Trophoblast cell (in vitro differentiated cells and primary cell): ENCODE data around the gene CEP295NL.
"Not testable (repeated sequence)": the region's sequence is repeated elsewhere in the genome, so short reads cannot be mapped to it uniquely, and the experiment has no call there.

ENCODE experiments used
- DNase-seq, 2 donors: peaks; one replicate each; pipeline ENCODE4 v3.0.0-alpha.2; 2016
- H2AFZ ChIP-seq: 2 replicates; pipeline ENCODE4 v1.6.1; 2013; ENCODE audit warnings: low read length, moderate library complexity, mild to moderate bottlenecking; ENCODE audit not compliant: insufficient read depth, poor library complexity
- H2AK5ac ChIP-seq: 2 replicates; pipeline ENCODE4 v1.6.1; 2013; ENCODE audit warnings: mild to moderate bottlenecking, low read length
- H2BK120ac ChIP-seq: 2 replicates; pipeline ENCODE4 v1.6.1; 2013; ENCODE audit warnings: low read length, mild to moderate bottlenecking, moderate library complexity; ENCODE audit not compliant: insufficient read depth, poor library complexity
- H2BK12ac ChIP-seq: 2 replicates; pipeline ENCODE4 v1.6.1; 2013; ENCODE audit warnings: mild to moderate bottlenecking, low read length, moderate library complexity
- H2BK5ac ChIP-seq: 2 replicates; pipeline ENCODE4 v1.6.1; 2013; ENCODE audit warnings: low read length, low read depth, moderate library complexity, mild to moderate bottlenecking; ENCODE audit not compliant: poor library complexity
- H3K14ac ChIP-seq: 2 replicates; pipeline ENCODE4 v1.6.1; 2013; ENCODE audit warnings: mild to moderate bottlenecking, low read length
- H3K18ac ChIP-seq: 2 replicates; pipeline ENCODE4 v1.6.1; 2013; ENCODE audit warnings: mild to moderate bottlenecking, low read length
- H3K23ac ChIP-seq: 2 replicates; pipeline ENCODE4 v1.6.1; 2013; ENCODE audit warnings: low read length
- H3K27ac ChIP-seq: 2 replicates; pipeline ENCODE4 v1.5.1; 2013; ENCODE audit warnings: low read depth, mild to moderate bottlenecking, inconsistent platforms, low read length, moderate library complexity
- H3K27me3 ChIP-seq: 2 replicates; pipeline ENCODE4 v1.6.1; 2013; ENCODE audit warnings: inconsistent platforms, mild to moderate bottlenecking, low read length, moderate library complexity; ENCODE audit not compliant: insufficient read depth
- H3K36me3 ChIP-seq, 2 experiments: 1 replicate in 1 of 2; 2 replicates in 1 of 2; pipeline ENCODE4 v1.6.1; 2013; ENCODE audit warnings: low read length in 2 of 2, mild to moderate bottlenecking in 2 of 2, moderate library complexity in 1 of 2; ENCODE audit not compliant: insufficient read depth in 2 of 2, control insufficient read depth in 1 of 2
- H3K4ac ChIP-seq: 2 replicates; pipeline ENCODE4 v1.6.1; 2013; ENCODE audit warnings: low read depth, mild to moderate bottlenecking, low read length, moderate library complexity
- H3K4me1 ChIP-seq, 2 experiments: 1 replicate in 1 of 2; 2 replicates in 1 of 2; pipeline ENCODE4 v1.6.1; 2013; ENCODE audit warnings: low read length in 2 of 2, mild to moderate bottlenecking in 2 of 2, moderate library complexity in 1 of 2; ENCODE audit not compliant: insufficient read depth in 2 of 2, control insufficient read depth in 1 of 2
- H3K4me2 ChIP-seq: 2 replicates; pipeline ENCODE4 v1.6.1; 2013; ENCODE audit warnings: inconsistent platforms, mild to moderate bottlenecking, low read length, moderate library complexity
- H3K4me3 ChIP-seq: 2 replicates; pipeline ENCODE4 v1.5.1; 2013; ENCODE audit warnings: mild to moderate bottlenecking, low read depth, low read length, inconsistent platforms
- H3K79me1 ChIP-seq: one replicate; pipeline ENCODE4 v1.6.1; 2013; ENCODE audit warnings: low read length
- H3K79me2 ChIP-seq: 2 replicates; pipeline ENCODE4 v1.6.1; 2013; ENCODE audit warnings: low read length, mild to moderate bottlenecking; ENCODE audit not compliant: control insufficient read depth, insufficient read depth, poor library complexity
- H3K9ac ChIP-seq: 2 replicates; pipeline ENCODE4 v1.6.1; 2013; ENCODE audit warnings: mild to moderate bottlenecking, low read length
- H3K9me3 ChIP-seq: 2 replicates; pipeline ENCODE4 v1.6.1; 2013; ENCODE audit warnings: low read depth, mild to moderate bottlenecking, control low read depth, inconsistent platforms, low read length; ENCODE audit not compliant: insufficient read depth
- H4K12ac ChIP-seq: 2 replicates; pipeline ENCODE4 v1.6.1; 2013; ENCODE audit warnings: low read depth, mild to moderate bottlenecking, low read length, moderate library complexity
- H4K8ac ChIP-seq: 2 replicates; pipeline ENCODE4 v1.6.1; 2013; ENCODE audit warnings: low read depth, mild to moderate bottlenecking, low read length, moderate library complexity
- H4K91ac ChIP-seq: one replicate; pipeline ENCODE4 v1.6.1; 2013; ENCODE audit warnings: low read depth, mild to moderate bottlenecking, low read length, moderate library complexity
- WGBS: extraction: QIAGEN DNeasy Blood & Tissue Kit; methylation state at CpG from one replicate; pipeline ENCODE4 v1.1.7; 2013; ENCODE audit warnings: missing lambda C conversion rate; ENCODE audit not compliant: insufficient read length, insufficient coverage; ENCODE audit errors: extremely low coverage; 5-methylcytosine and 5-hydroxymethylcytosine counted together

CEP295NL gene

GRCh38 chr17:78876954-78877517 is 26.0 kb downstream of the CEP295NL start:
- WGBS = no CpG with 5 or more reads among the region's 8 CpGs
- H3K79me2 ChIP-seq, H2BK12ac ChIP-seq, H3K27ac ChIP-seq, H4K12ac ChIP-seq, H2BK120ac ChIP-seq, DNase-seq, H3K4me3 ChIP-seq, H3K18ac ChIP-seq, H4K91ac ChIP-seq, H3K79me1 ChIP-seq, H3K27me3 ChIP-seq, H2AK5ac ChIP-seq, H3K4ac ChIP-seq, H3K9ac ChIP-seq, H3K23ac ChIP-seq, H2BK5ac ChIP-seq, H2AFZ ChIP-seq, H3K4me2 ChIP-seq, H3K9me3 ChIP-seq, H3K14ac ChIP-seq, H4K8ac ChIP-seq: not testable (repeated sequence)
- H3K4me1 ChIP-seq = peaks cover 8 to 13% of the 10 kb centered on the region in 2 experiments
- H3K36me3 ChIP-seq = peaks cover 8 to 12% of the 10 kb centered on the region in 2 experiments

- Histone ChIP-seq H3K14ac (no peak overlapping the region), H3K27me3 (no peaks in the 10 kb centered on the region), H3K79me1 (peaks cover 6% of the 10 kb centered on the region), H2BK120ac (no peak overlapping the region), H2BK12ac (no peak overlapping the region), H3K23ac (no peak overlapping the region), H3K18ac (no peak overlapping the region), H4K12ac (no peak overlapping the region), H4K8ac (no peak overlapping the region), H3K9ac (no peak overlapping the region), H3K36me3 (peaks cover 8 to 12% of the 10 kb centered on the region in 2 experiments), H4K91ac (no peak overlapping the region), H3K4me3 (no peak overlapping the region), H3K4me2 (no peak overlapping the region), H2BK5ac (no peak overlapping the region), H2AFZ (no peak overlapping the region), H3K9me3 (peaks cover 5% of the 10 kb centered on the region), H3K4me1 (peaks cover 8 to 13% of the 10 kb centered on the region in 2 experiments), H3K79me2 (no peaks in the 10 kb centered on the region), H3K27ac (peak overlapping the region; percentile 10), H2AK5ac (no peak overlapping the region), H3K4ac (no peak overlapping the region)
- no CpG with 5 or more reads among the region's 7 CpGs for WGBS
- DNase-seq = no peak
Measured at GRCh38 chr17:78876094-78876597, 26.9 kb downstream of the CEP295NL start.

- DNase-seq = no peak
- Histone ChIP-seq H4K8ac (peak overlapping the region; percentile 42), H3K9me3 (peaks cover 5% of the 10 kb centered on the region), H3K36me3 (peaks cover 14 to 17% of the 10 kb centered on the region in 2 experiments), H3K23ac (no peak overlapping the region), H3K27ac (peak overlapping the region; percentile 10), H3K79me1 (peaks cover 6% of the 10 kb centered on the region), H2BK12ac (peak overlapping the region; percentile 42), H3K4me1 (peaks cover 8 to 13% of the 10 kb centered on the region in 2 experiments), H2AK5ac (no peak overlapping the region), H3K79me2 (no peaks in the 10 kb centered on the region), H4K91ac (peak overlapping the region; percentile 63), H3K4ac (peak overlapping the region; percentile 46), H3K27me3 (no peaks in the 10 kb centered on the region), H2BK5ac (peak overlapping the region; percentile 36), H3K18ac (no peak overlapping the region), H3K9ac (no peak overlapping the region), H3K4me3 (no peak overlapping the region), H3K4me2 (no peak overlapping the region), H3K14ac (peak overlapping the region; percentile 39), H2AFZ (no peak overlapping the region), H2BK120ac (peak overlapping the region; percentile 70), H4K12ac (no peak overlapping the region)
- no CpG with 5 or more reads among the region's 9 CpGs for WGBS
Measured at GRCh38 chr17:78875363-78876093, 27.5 kb downstream of the CEP295NL start.

- Histone ChIP-seq H3K79me1 (peaks cover 4% of the 10 kb centered on the region), H3K27me3 (no peaks in the 10 kb centered on the region), H3K36me3 (peaks cover 14 to 17% of the 10 kb centered on the region in 2 experiments), H3K79me2 (no peaks in the 10 kb centered on the region), H2BK120ac (no peak overlapping the region), H2BK5ac (no peak overlapping the region), H3K9me3 (peaks cover 5% of the 10 kb centered on the region), H2AK5ac (no peak overlapping the region), H3K18ac (no peak overlapping the region), H2AFZ (no peak overlapping the region), H4K91ac (no peak overlapping the region), H3K9ac (no peak overlapping the region), H3K14ac (no peak overlapping the region), H4K12ac (no peak overlapping the region), H4K8ac (no peak overlapping the region), H3K4me3 (no peak overlapping the region), H3K4ac (no peak overlapping the region), H2BK12ac (no peak overlapping the region), H3K23ac (no peak overlapping the region), H3K4me1 (peaks cover 8 to 11% of the 10 kb centered on the region in 2 experiments), H3K27ac (no peak overlapping the region), H3K4me2 (no peak overlapping the region)
- WGBS = no CpG with 5 or more reads among the region's 21 CpGs
- no peak for DNase-seq
Measured at GRCh38 chr17:78873519-78874340, 29.3 kb downstream of the CEP295NL start.
